HL-60 (cell line): ENCODE data around the gene PTPRO.

Experiments
- DNase-seq, 2 experiments: peaks; one replicate each; pipeline ENCODE4 v3.0.0-alpha.2; 2010 to 2020; ENCODE audit warnings: low read depth in 1 of 2, low spot score in 1 of 2
- H3K27ac ChIP-seq: fragments of 250-450 bp; sonication (Bioruptor Pico); replicated peaks from 2 replicates; pipeline ENCODE4 v1.5.1; 2020; ENCODE audit warnings: mild to moderate bottlenecking, moderate library complexity
- H3K27me3 ChIP-seq: fragments of 250-450 bp; sonication (Bioruptor Pico); 2 replicates; pipeline ENCODE4 v1.5.1; 2021; ENCODE audit warnings: mild to moderate bottlenecking, moderate library complexity; ENCODE audit not compliant: insufficient read depth, poor library complexity, severe bottlenecking
- H3K4me3 ChIP-seq: replicated peaks from 2 replicates; pipeline ENCODE4 v1.5.1; 2011; ENCODE audit warnings: mild to moderate bottlenecking, control low read depth, low read length; ENCODE audit not compliant: insufficient read depth
- GABPA ChIP-seq: IDR thresholded peaks from 2 replicates; pipeline ENCODE4 v1.6.1; 2012; ENCODE audit warnings: low read depth
- POLR2AphosphoS5 ChIP-seq: IDR thresholded peaks from 2 replicates; pipeline ENCODE4 v1.6.1; 2012; ENCODE audit warnings: low read depth
- SPI1 ChIP-seq: IDR thresholded peaks from 2 replicates; pipeline ENCODE4 v1.6.1; 2012; ENCODE audit warnings: low read depth, mild to moderate bottlenecking, borderline replicate concordance
- TF ChIP-seq, protein P1 (sequence below): IDR thresholded peaks from one replicate; pipeline ENCODE4 v1.5.1; 2011; ENCODE audit warnings: low read length, control low read depth, inconsistent platforms; ENCODE audit not compliant: insufficient read depth
- TF ChIP-seq, protein P2 (sequence below): IDR thresholded peaks from 2 replicates; pipeline ENCODE4 v1.6.1; 2012; ENCODE audit warnings: low read depth; ENCODE audit not compliant: insufficient replicate concordance

PTPRO gene

DNA sequence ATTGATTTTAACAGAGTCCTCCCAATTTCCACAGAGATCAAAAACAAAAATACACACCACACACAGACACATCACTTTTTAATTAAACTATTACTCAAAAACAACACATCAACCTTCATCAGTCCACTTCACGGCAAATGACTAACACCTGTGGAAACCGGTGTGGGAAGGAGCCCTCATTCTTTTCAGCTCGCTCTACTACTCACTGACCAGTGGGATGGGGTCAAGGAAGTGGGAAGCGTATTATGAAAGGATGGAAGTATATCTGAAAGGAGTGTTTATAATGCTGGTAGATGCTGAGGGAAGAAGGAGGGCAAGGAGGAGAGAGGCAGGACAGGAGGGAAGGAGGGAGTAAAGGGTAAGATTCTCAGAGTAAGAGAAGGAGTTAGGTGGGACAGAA is 310.4 kb downstream of the PTPRO start:
- DNase-seq = no peak
- Histone ChIP-seq H3K4me3 (no peak overlapping the region), H3K27me3 (peaks cover 3% of the 10 kb centered on the region), H3K27ac (no peak overlapping the region)
- TF ChIP-seq, protein P1, sequence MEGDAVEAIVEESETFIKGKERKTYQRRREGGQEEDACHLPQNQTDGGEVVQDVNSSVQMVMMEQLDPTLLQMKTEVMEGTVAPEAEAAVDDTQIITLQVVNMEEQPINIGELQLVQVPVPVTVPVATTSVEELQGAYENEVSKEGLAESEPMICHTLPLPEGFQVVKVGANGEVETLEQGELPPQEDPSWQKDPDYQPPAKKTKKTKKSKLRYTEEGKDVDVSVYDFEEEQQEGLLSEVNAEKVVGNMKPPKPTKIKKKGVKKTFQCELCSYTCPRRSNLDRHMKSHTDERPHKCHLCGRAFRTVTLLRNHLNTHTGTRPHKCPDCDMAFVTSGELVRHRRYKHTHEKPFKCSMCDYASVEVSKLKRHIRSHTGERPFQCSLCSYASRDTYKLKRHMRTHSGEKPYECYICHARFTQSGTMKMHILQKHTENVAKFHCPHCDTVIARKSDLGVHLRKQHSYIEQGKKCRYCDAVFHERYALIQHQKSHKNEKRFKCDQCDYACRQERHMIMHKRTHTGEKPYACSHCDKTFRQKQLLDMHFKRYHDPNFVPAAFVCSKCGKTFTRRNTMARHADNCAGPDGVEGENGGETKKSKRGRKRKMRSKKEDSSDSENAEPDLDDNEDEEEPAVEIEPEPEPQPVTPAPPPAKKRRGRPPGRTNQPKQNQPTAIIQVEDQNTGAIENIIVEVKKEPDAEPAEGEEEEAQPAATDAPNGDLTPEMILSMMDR = no peak
- TF ChIP-seq GABPA (no peak), SPI1 (no peak), POLR2AphosphoS5 (no peak)
- TF ChIP-seq, protein P2, sequence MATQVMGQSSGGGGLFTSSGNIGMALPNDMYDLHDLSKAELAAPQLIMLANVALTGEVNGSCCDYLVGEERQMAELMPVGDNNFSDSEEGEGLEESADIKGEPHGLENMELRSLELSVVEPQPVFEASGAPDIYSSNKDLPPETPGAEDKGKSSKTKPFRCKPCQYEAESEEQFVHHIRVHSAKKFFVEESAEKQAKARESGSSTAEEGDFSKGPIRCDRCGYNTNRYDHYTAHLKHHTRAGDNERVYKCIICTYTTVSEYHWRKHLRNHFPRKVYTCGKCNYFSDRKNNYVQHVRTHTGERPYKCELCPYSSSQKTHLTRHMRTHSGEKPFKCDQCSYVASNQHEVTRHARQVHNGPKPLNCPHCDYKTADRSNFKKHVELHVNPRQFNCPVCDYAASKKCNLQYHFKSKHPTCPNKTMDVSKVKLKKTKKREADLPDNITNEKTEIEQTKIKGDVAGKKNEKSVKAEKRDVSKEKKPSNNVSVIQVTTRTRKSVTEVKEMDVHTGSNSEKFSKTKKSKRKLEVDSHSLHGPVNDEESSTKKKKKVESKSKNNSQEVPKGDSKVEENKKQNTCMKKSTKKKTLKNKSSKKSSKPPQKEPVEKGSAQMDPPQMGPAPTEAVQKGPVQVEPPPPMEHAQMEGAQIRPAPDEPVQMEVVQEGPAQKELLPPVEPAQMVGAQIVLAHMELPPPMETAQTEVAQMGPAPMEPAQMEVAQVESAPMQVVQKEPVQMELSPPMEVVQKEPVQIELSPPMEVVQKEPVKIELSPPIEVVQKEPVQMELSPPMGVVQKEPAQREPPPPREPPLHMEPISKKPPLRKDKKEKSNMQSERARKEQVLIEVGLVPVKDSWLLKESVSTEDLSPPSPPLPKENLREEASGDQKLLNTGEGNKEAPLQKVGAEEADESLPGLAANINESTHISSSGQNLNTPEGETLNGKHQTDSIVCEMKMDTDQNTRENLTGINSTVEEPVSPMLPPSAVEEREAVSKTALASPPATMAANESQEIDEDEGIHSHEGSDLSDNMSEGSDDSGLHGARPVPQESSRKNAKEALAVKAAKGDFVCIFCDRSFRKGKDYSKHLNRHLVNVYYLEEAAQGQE = no peak

DNA sequence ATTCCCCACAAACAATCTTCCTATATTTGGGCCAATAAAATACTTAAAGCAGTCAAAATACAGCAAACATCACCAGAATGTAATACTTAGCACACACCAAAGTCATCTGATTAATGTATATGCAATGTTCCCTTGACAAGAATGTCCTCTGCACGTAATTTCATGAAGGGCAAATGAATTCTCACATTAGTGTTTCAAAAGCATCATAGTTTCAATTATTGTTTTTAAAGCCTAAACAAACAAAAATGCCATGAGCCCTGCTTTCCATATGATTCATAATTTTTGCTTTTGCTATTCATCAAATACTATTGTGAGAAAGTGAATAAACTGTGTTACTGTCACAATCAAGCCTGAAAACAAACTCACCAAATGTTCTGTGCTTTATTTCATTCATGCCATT is 310.9 kb downstream of the PTPRO start:
- TF ChIP-seq POLR2AphosphoS5 (no peak), SPI1 (no peak), GABPA (no peak)
- TF ChIP-seq, protein P1 = no peak
- TF ChIP-seq, protein P2 = no peak
- no peak overlapping the region for H3K27ac ChIP-seq
- H3K27me3 ChIP-seq = peaks cover 3% of the 10 kb centered on the region
- H3K4me3 ChIP-seq = no peak overlapping the region
- DNase-seq = no peak

DNA sequence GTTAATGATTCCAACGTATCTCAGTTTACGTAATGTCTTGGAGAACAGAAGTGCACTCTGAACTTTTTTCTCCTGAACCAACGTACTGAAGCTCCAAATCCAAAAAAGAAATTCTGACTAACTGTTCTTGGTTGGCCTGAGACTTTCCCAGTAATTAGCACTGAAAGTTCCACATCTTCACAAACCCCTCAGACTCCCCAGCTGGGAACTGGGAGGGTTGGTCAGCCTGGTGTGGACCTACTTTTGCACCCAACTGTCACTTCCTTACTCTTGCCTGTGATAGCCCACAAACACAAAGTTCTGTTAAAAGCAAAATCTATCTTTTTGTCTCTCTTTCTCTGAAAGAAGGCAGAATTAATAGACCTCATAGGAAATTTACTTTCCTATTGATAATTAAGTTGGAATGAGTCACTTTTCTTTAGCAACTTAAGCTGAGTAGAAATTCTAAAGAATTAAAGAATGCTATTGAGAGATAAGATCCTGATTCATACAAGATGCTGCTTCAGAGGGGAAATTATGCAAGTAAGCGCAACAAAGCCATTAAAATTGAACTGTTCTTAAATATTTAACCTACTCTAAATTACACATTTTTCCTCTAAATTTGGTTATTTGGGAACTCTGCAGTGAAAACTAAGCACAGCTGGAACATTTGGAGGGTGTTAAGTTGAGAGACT is 311.8 kb downstream of the PTPRO start:
- no peak for DNase-seq
- no peak for TF ChIP-seq POLR2AphosphoS5
- TF ChIP-seq, protein P2 = no peak
- TF ChIP-seq SPI1 = no peak
- no peak for TF ChIP-seq GABPA
- TF ChIP-seq, protein P1 = no peak
- Histone ChIP-seq H3K4me3 (no peak overlapping the region), H3K27ac (no peak overlapping the region), H3K27me3 (peaks cover 9% of the 10 kb centered on the region)
